ENCODE measurements around the gene PRKCQ.

Gene PRKCQ

DNA sequence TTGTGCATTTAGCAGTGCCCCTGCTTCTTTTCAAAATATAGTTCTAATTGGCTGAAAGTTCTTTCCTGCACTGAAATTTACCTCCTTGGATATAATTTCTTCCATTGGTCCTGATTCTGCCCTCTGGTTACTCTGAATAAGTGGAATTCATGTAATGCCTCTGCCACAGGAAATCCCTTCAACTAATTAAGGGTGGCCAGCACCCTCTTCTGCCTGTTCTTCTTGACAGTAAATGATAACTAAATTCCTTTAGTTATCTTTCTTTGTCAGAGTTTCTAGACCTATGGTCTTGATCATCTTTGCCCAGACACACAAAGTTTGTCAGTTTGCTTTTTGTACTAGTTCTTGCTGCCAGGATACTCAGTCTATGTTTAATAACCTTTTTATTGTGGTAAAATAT, 40.2 kb downstream of the PRKCQ start:
- Histone ChIP-seq H3K4ac (ENCODE audit: low read depth, low read length) (no peak overlapping the region), H4K12ac (ENCODE audit: low read depth, low read length) (no peak overlapping the region), H3K4me3 (ENCODE audit: low read depth, low read length) (no peak overlapping the region), H3K23ac (ENCODE audit: low read length) (no peak overlapping the region), H3K4me1 (ENCODE audit: control insufficient read depth in 1 of 2, insufficient read depth in 2 of 2, low read length in 2 of 2) (no peaks in the 10 kb centered on the region), H3K79me2 (ENCODE audit: control insufficient read depth, insufficient read depth, low read length, poor library complexity) (no peaks in the 10 kb centered on the region), H3K27me3 (ENCODE audit: insufficient read depth, low read length) (no peaks in the 10 kb centered on the region), H3K9me3 (ENCODE audit: insufficient read depth, low read depth, low read length) (no peaks in the 10 kb centered on the region), H2BK5ac (ENCODE audit: low read depth, low read length, poor library complexity) (no peak overlapping the region), H4K8ac (ENCODE audit: low read depth, low read length) (no peak overlapping the region), H3K36me3 (ENCODE audit: control insufficient read depth in 1 of 2, insufficient read depth in 2 of 2, low read length in 2 of 2) (no peaks in the 10 kb centered on the region), H3K79me1 (ENCODE audit: low read length) (no peaks in the 10 kb centered on the region), H2BK120ac (ENCODE audit: insufficient read depth, low read length, poor library complexity) (no peak overlapping the region), H3K14ac (ENCODE audit: low read length) (no peak overlapping the region), H2AK5ac (ENCODE audit: low read length) (no peak overlapping the region), H3K18ac (ENCODE audit: low read length) (no peak overlapping the region), H3K27ac (ENCODE audit: low read depth, low read length) (no peak overlapping the region), H2AFZ (ENCODE audit: insufficient read depth, low read length, poor library complexity) (no peak overlapping the region), H4K91ac (ENCODE audit: low read depth, low read length) (no peak overlapping the region), H3K9ac (ENCODE audit: low read length) (no peak overlapping the region), H3K4me2 (ENCODE audit: low read length) (no peak overlapping the region), H2BK12ac (ENCODE audit: low read length) (no peak overlapping the region)
- no peak for DNase-seq

- no peak overlapping the region for H3K4ac ChIP-seq (ENCODE audit: low read depth, low read length)
- no peaks in the 10 kb centered on the region for H3K79me2 ChIP-seq (ENCODE audit: control insufficient read depth, insufficient read depth, low read length, poor library complexity)
- H4K91ac ChIP-seq (ENCODE audit: low read depth, low read length) = no peak overlapping the region
- no peak overlapping the region for H2BK12ac ChIP-seq (ENCODE audit: low read length)
- no peak overlapping the region for H3K23ac ChIP-seq (ENCODE audit: low read length)
- H3K9ac ChIP-seq (ENCODE audit: low read length) = no peak overlapping the region
- no peaks in the 10 kb centered on the region for H3K36me3 ChIP-seq (ENCODE audit: control insufficient read depth in 1 of 2, insufficient read depth in 2 of 2, low read length in 2 of 2)
- H3K79me1 ChIP-seq (ENCODE audit: low read length) = no peaks in the 10 kb centered on the region
- no peak overlapping the region for H2BK5ac ChIP-seq (ENCODE audit: low read depth, low read length, poor library complexity)
- no peak overlapping the region for H3K4me3 ChIP-seq (ENCODE audit: low read depth, low read length)
- H2BK120ac ChIP-seq (ENCODE audit: insufficient read depth, low read length, poor library complexity) = no peak overlapping the region
- H3K4me2 ChIP-seq (ENCODE audit: low read length) = no peak overlapping the region
- H3K27me3 ChIP-seq (ENCODE audit: insufficient read depth, low read length) = no peaks in the 10 kb centered on the region
- H3K9me3 ChIP-seq (ENCODE audit: insufficient read depth, low read depth, low read length) = no peaks in the 10 kb centered on the region
- no peak overlapping the region for H4K12ac ChIP-seq (ENCODE audit: low read depth, low read length)
- no CpG with 5 or more reads among the region's 5 CpGs for WGBS (ENCODE audit: extremely low coverage, insufficient coverage, insufficient read length)
- H3K4me1 ChIP-seq (ENCODE audit: control insufficient read depth in 1 of 2, insufficient read depth in 2 of 2, low read length in 2 of 2) = no peaks in the 10 kb centered on the region
- H3K18ac ChIP-seq (ENCODE audit: low read length) = no peak overlapping the region
- H2AK5ac ChIP-seq (ENCODE audit: low read length) = no peak overlapping the region
- no peak for DNase-seq
- H4K8ac ChIP-seq (ENCODE audit: low read depth, low read length) = no peak overlapping the region
- H3K27ac ChIP-seq (ENCODE audit: low read depth, low read length) = no peak overlapping the region
- H2AFZ ChIP-seq (ENCODE audit: insufficient read depth, low read length, poor library complexity) = no peak overlapping the region
- no peak overlapping the region for H3K14ac ChIP-seq (ENCODE audit: low read length)
Observed at GRCh38 chr10:6537770-6538169, 42.3 kb downstream of the PRKCQ start.

- Histone ChIP-seq H3K4ac (ENCODE audit: low read depth, low read length) (no peak overlapping the region), H3K9ac (ENCODE audit: low read length) (no peak overlapping the region), H2BK5ac (ENCODE audit: low read depth, low read length, poor library complexity) (no peak overlapping the region), H3K79me1 (ENCODE audit: low read length) (no peaks in the 10 kb centered on the region), H3K14ac (ENCODE audit: low read length) (no peak overlapping the region), H3K4me1 (ENCODE audit: control insufficient read depth in 1 of 2, insufficient read depth in 2 of 2, low read length in 2 of 2) (no peaks in the 10 kb centered on the region), H3K23ac (ENCODE audit: low read length) (no peak overlapping the region), H3K18ac (ENCODE audit: low read length) (no peak overlapping the region), H2AFZ (ENCODE audit: insufficient read depth, low read length, poor library complexity) (no peak overlapping the region), H3K27me3 (ENCODE audit: insufficient read depth, low read length) (no peaks in the 10 kb centered on the region), H3K4me3 (ENCODE audit: low read depth, low read length) (no peak overlapping the region), H4K8ac (ENCODE audit: low read depth, low read length) (no peak overlapping the region), H3K4me2 (ENCODE audit: low read length) (no peak overlapping the region), H4K91ac (ENCODE audit: low read depth, low read length) (no peak overlapping the region), H2BK120ac (ENCODE audit: insufficient read depth, low read length, poor library complexity) (no peak overlapping the region), H2BK12ac (ENCODE audit: low read length) (no peak overlapping the region), H2AK5ac (ENCODE audit: low read length) (no peak overlapping the region), H3K79me2 (ENCODE audit: control insufficient read depth, insufficient read depth, low read length, poor library complexity) (no peaks in the 10 kb centered on the region), H4K12ac (ENCODE audit: low read depth, low read length) (no peak overlapping the region), H3K27ac (ENCODE audit: low read depth, low read length) (no peak overlapping the region), H3K36me3 (ENCODE audit: control insufficient read depth in 1 of 2, insufficient read depth in 2 of 2, low read length in 2 of 2) (no peaks in the 10 kb centered on the region), H3K9me3 (ENCODE audit: insufficient read depth, low read depth, low read length) (no peaks in the 10 kb centered on the region)
- no CpG with 5 or more reads among the region's 3 CpGs for WGBS (ENCODE audit: extremely low coverage, insufficient coverage, insufficient read length)
- DNase-seq = no peak
Observed at GRCh38 chr10:6536102-6536501, 44.0 kb downstream of the PRKCQ start.

GRCh38 chr10:6535156-6535764, 44.8 kb downstream of the PRKCQ start:
- Histone ChIP-seq H2BK120ac (ENCODE audit: insufficient read depth, low read length, poor library complexity) (no peak overlapping the region), H4K91ac (ENCODE audit: low read depth, low read length) (no peak overlapping the region), H2BK12ac (ENCODE audit: low read length) (no peak overlapping the region), H3K14ac (ENCODE audit: low read length) (no peak overlapping the region), H3K9ac (ENCODE audit: low read length) (no peak overlapping the region), H2AFZ (ENCODE audit: insufficient read depth, low read length, poor library complexity) (no peak overlapping the region), H3K4ac (ENCODE audit: low read depth, low read length) (no peak overlapping the region), H3K36me3 (ENCODE audit: control insufficient read depth in 1 of 2, insufficient read depth in 2 of 2, low read length in 2 of 2) (no peaks in the 10 kb centered on the region), H3K9me3 (ENCODE audit: insufficient read depth, low read depth, low read length) (no peaks in the 10 kb centered on the region), H3K4me2 (ENCODE audit: low read length) (no peak overlapping the region), H3K4me1 (ENCODE audit: control insufficient read depth in 1 of 2, insufficient read depth in 2 of 2, low read length in 2 of 2) (no peaks in the 10 kb centered on the region), H2AK5ac (ENCODE audit: low read length) (no peak overlapping the region), H3K79me1 (ENCODE audit: low read length) (no peaks in the 10 kb centered on the region), H4K12ac (ENCODE audit: low read depth, low read length) (no peak overlapping the region), H3K23ac (ENCODE audit: low read length) (no peak overlapping the region), H3K18ac (ENCODE audit: low read length) (no peak overlapping the region), H3K27ac (ENCODE audit: low read depth, low read length) (no peak overlapping the region), H3K27me3 (ENCODE audit: insufficient read depth, low read length) (no peaks in the 10 kb centered on the region), H3K79me2 (ENCODE audit: control insufficient read depth, insufficient read depth, low read length, poor library complexity) (no peaks in the 10 kb centered on the region), H4K8ac (ENCODE audit: low read depth, low read length) (no peak overlapping the region), H3K4me3 (ENCODE audit: low read depth, low read length) (no peak overlapping the region), H2BK5ac (ENCODE audit: low read depth, low read length, poor library complexity) (no peak overlapping the region)
- no CpG with 5 or more reads among the region's 11 CpGs for WGBS (ENCODE audit: extremely low coverage, insufficient coverage, insufficient read length)
- no peak for DNase-seq
